Neutrophil (primary cell): ENCODE results near the gene ZBTB42.
A peak's percentile ranks its signal among the peaks of the same experiment; 100 is the strongest.

Experiments used
- H3K27ac ChIP-seq: fragments of 200-600 bp; sonication (generic); 2 replicates; pipeline ENCODE4 v1.5.1; 2016; ENCODE audit warnings: mild to moderate bottlenecking, moderate library complexity
- H3K27me3 ChIP-seq: fragments of 200-600 bp; sonication (generic); 2 replicates; pipeline ENCODE4 v1.6.0; 2016; ENCODE audit warnings: mild to moderate bottlenecking
- H3K36me3 ChIP-seq: fragments of 200-600 bp; sonication (generic); 2 replicates; pipeline ENCODE4 v1.5.1; 2017
- H3K4me1 ChIP-seq, 2 experiments: fragments of 200-600 bp in 1 of 2; sonication (generic) in 1 of 2; 1 replicate in 1 of 2; 2 replicates in 1 of 2; pipeline versions ENCODE4 v1.5.1 to v1.6.1; 2013 to 2016; ENCODE audit warnings: low read depth in 1 of 2, low read length in 1 of 2, mild to moderate bottlenecking in 1 of 2, moderate library complexity in 1 of 2; ENCODE audit not compliant: control insufficient read depth in 1 of 2, insufficient read depth in 1 of 2
- H3K4me3 ChIP-seq, 2 experiments: fragments of 200-600 bp in 1 of 2; sonication (generic) in 1 of 2; 1 replicate in 1 of 2; 2 replicates in 1 of 2; pipeline ENCODE4 v1.5.1; 2013 to 2016; ENCODE audit warnings: low read depth in 1 of 2, low read length in 1 of 2, mild to moderate bottlenecking in 1 of 2, moderate library complexity in 1 of 2
- H3K9me3 ChIP-seq: fragments of 200-600 bp; sonication (generic); 2 replicates; pipeline ENCODE4 v1.5.1; 2016
- CTCF ChIP-seq: fragments of 200-600 bp; sonication (generic); IDR thresholded peaks from 2 replicates; pipeline ENCODE4 v1.5.1; 2016; ENCODE audit warnings: antibody characterized with exemption

Gene ZBTB42

GRCh38 chr14:104800771-104801519, at the start of gene ZBTB42:
TSS of gene ZBTB42 (plus strand) at chr14:104801101. CDS start at chr14:104801198, 97 bp downstream.
- Histone ChIP-seq H3K36me3 (no peaks in the 10 kb centered on the region), H3K27me3 (peaks cover 72% of the 10 kb centered on the region), H3K9me3 (no peaks in the 10 kb centered on the region), H3K4me1 (peaks cover 16 to 23% of the 10 kb centered on the region in 2 experiments), H3K27ac (peak within 1 kb of the TSS; percentile 50), H3K4me3 (peak within 1 kb of the TSS; percentile 70 to 79)
- TF ChIP-seq CTCF, result no peak

- peaks cover 16% of the 10 kb centered on the region for H3K36me3 ChIP-seq
- TF ChIP-seq CTCF, result no peak
- peaks cover 20% of the 10 kb centered on the region in 2 experiments for H3K4me1 ChIP-seq
- H3K4me3 ChIP-seq, result peak overlapping the region; percentile 79 to 87
- no peaks in the 10 kb centered on the region for H3K9me3 ChIP-seq
- no peaks in the 10 kb centered on the region for H3K27me3 ChIP-seq
- peak overlapping the region; percentile 78 for H3K27ac ChIP-seq
These were observed 49.1 kb upstream of the ZBTB42 start for GRCh38 chr14:104751539-104752422.

GRCh38 chr14:104752423-104752734, 48.5 kb upstream of the ZBTB42 start:
- peak overlapping the region; percentile 79 to 87 for H3K4me3 ChIP-seq
- H3K36me3 ChIP-seq, result peaks cover 22% of the 10 kb centered on the region
- no peak for TF ChIP-seq CTCF
- no peaks in the 10 kb centered on the region for H3K27me3 ChIP-seq
- peak overlapping the region; percentile 78 for H3K27ac ChIP-seq
- peaks cover 20% of the 10 kb centered on the region in 2 experiments for H3K4me1 ChIP-seq
- H3K9me3 ChIP-seq, result no peaks in the 10 kb centered on the region

- H3K27ac ChIP-seq, result peak within 1 kb of the TSS; percentile 78
- H3K27me3 ChIP-seq, result no peaks in the 10 kb centered on the region
- H3K36me3 ChIP-seq, result peaks cover 28% of the 10 kb centered on the region
- no peaks in the 10 kb centered on the region for H3K9me3 ChIP-seq
- peak; percentile 31 for TF ChIP-seq CTCF
- peaks cover 20% of the 10 kb centered on the region in 2 experiments for H3K4me1 ChIP-seq
- H3K4me3 ChIP-seq, result peak within 1 kb of the TSS; percentile 79 to 87
These were observed 48.0 kb upstream of the ZBTB42 start, which contains the start of gene SIVA1 for GRCh38 chr14:104752735-104753527. TSS of gene SIVA1 (plus strand) at chr14:104753147. CDS start at chr14:104753202, 55 bp downstream.

GRCh38 chr14:104753528-104754212, 47.2 kb upstream of the ZBTB42 start:
- Histone ChIP-seq H3K27ac (peak overlapping the region; percentile 78), H3K4me1 (peaks cover 20% of the 10 kb centered on the region in 2 experiments), H3K9me3 (no peaks in the 10 kb centered on the region), H3K36me3 (peaks cover 33% of the 10 kb centered on the region), H3K27me3 (no peaks in the 10 kb centered on the region), H3K4me3 (peak overlapping the region; percentile 79 to 87)
- TF ChIP-seq CTCF, result no peak
